Measurements from ENCODE around the gene INSR. TPM values are rescaled to one million over a fixed set of nuclear protein-coding genes. Genes with fewer than 3 reads are reported as not detected.

Gene INSR
- total RNA-seq, 1 experiment from 2014 or later: 2.5 TPM

DNA sequence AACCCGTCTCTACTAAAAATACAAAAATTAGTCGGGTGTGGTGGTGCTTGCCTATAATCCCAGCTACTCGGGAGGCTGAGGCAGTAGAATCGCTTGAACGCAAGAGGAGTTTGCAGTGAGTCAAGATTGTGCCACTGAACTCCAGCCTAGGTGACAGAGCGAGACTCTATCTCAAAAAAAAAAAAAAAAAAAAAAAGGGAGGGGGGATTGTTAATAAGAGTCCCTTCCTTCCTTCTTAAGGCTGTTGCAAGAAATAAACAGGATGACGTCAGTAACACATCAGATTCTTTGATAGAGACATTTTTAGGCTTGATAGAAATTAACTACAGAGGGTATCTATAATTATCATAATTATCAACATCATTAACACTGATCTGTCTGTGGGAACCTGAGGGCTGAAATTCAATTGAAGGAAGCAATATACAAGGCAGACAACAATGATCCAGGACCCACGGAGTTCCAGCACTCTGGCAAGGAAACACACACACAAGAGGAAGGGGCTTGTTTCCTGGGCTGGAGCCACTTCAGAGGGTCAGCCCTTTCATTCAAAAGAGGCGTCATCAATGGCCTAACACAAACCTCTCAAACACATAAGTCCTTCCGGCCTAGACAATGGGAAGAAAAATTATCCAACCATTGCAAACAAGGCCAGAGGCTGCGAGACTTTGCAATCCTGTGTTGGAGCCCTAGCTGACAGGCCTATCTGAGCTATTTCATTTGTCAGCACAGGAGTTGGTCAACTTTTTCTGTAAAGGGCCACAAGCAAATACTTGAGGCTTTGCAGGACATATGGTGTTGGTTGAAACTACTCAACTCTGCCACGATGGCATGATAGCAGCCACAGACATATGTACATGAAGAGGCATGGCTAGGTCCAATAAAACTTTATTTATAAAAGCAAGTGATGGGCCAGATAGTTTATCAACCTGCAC, 105.2 kb downstream of the INSR start:
- no TSS peak for BruUV-seq (replicated peaks)
- no peaks in the 10 kb centered on the region for H3K27me3 ChIP-seq (ENCODE audit: control insufficient read depth, insufficient read depth, low read length)
- intact Hi-C loops (cut with micrococcal nuclease; ENCODE audit: unreplicated experiment) (no loop called here), in situ Hi-C loops (cut with HindIII; ENCODE audit: low pct_unique_long_range_greater_than_20kb, low sequenced_read_pairs) (no loop called here)
- no peaks in the 10 kb centered on the region for H3K36me3 ChIP-seq (ENCODE audit: control insufficient read depth, insufficient read depth, low read length)
- ATAC-seq (no peak), DNase-seq (ENCODE audit: low read depth, low spot score) (no peak)
- CTCF ChIA-PET: no interaction called here
- POLR2A ChIA-PET: no interaction called here
- H3K27ac ChIP-seq (ENCODE audit: low read length): no peak overlapping the region
- no peak overlapping the region for H3K4me3 ChIP-seq (ENCODE audit: low read depth in 2 of 2, low read length in 2 of 2)
- TF ChIP-seq POLR2AphosphoS5 (IDR thresholded peaks at IDR 0.05; ENCODE audit: low read depth, low read length) (no peak), SIN3A (IDR thresholded peaks at IDR 0.05; ENCODE audit: borderline replicate concordance, insufficient read depth, low read depth, low read length) (no peak), TCF7L2 (IDR thresholded peaks at IDR 0.05; ENCODE audit: low read depth, low read length) (no peak)
- TF ChIP-seq, protein P1, sequence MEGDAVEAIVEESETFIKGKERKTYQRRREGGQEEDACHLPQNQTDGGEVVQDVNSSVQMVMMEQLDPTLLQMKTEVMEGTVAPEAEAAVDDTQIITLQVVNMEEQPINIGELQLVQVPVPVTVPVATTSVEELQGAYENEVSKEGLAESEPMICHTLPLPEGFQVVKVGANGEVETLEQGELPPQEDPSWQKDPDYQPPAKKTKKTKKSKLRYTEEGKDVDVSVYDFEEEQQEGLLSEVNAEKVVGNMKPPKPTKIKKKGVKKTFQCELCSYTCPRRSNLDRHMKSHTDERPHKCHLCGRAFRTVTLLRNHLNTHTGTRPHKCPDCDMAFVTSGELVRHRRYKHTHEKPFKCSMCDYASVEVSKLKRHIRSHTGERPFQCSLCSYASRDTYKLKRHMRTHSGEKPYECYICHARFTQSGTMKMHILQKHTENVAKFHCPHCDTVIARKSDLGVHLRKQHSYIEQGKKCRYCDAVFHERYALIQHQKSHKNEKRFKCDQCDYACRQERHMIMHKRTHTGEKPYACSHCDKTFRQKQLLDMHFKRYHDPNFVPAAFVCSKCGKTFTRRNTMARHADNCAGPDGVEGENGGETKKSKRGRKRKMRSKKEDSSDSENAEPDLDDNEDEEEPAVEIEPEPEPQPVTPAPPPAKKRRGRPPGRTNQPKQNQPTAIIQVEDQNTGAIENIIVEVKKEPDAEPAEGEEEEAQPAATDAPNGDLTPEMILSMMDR (IDR thresholded peaks at IDR 0.05): no peak
- TF ChIP-seq, protein P2, sequence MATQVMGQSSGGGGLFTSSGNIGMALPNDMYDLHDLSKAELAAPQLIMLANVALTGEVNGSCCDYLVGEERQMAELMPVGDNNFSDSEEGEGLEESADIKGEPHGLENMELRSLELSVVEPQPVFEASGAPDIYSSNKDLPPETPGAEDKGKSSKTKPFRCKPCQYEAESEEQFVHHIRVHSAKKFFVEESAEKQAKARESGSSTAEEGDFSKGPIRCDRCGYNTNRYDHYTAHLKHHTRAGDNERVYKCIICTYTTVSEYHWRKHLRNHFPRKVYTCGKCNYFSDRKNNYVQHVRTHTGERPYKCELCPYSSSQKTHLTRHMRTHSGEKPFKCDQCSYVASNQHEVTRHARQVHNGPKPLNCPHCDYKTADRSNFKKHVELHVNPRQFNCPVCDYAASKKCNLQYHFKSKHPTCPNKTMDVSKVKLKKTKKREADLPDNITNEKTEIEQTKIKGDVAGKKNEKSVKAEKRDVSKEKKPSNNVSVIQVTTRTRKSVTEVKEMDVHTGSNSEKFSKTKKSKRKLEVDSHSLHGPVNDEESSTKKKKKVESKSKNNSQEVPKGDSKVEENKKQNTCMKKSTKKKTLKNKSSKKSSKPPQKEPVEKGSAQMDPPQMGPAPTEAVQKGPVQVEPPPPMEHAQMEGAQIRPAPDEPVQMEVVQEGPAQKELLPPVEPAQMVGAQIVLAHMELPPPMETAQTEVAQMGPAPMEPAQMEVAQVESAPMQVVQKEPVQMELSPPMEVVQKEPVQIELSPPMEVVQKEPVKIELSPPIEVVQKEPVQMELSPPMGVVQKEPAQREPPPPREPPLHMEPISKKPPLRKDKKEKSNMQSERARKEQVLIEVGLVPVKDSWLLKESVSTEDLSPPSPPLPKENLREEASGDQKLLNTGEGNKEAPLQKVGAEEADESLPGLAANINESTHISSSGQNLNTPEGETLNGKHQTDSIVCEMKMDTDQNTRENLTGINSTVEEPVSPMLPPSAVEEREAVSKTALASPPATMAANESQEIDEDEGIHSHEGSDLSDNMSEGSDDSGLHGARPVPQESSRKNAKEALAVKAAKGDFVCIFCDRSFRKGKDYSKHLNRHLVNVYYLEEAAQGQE (IDR thresholded peaks at IDR 0.05; ENCODE audit: insufficient read depth in 1 of 2, low read depth in 2 of 2, low read length in 1 of 2): no peak
- no peaks in the 10 kb centered on the region for H3K4me1 ChIP-seq (ENCODE audit: control insufficient read depth, insufficient read depth, low read length)
- H3K9me3 ChIP-seq (ENCODE audit: control insufficient read depth, insufficient read depth, low read depth, low read length): no peaks in the 10 kb centered on the region

DNA sequence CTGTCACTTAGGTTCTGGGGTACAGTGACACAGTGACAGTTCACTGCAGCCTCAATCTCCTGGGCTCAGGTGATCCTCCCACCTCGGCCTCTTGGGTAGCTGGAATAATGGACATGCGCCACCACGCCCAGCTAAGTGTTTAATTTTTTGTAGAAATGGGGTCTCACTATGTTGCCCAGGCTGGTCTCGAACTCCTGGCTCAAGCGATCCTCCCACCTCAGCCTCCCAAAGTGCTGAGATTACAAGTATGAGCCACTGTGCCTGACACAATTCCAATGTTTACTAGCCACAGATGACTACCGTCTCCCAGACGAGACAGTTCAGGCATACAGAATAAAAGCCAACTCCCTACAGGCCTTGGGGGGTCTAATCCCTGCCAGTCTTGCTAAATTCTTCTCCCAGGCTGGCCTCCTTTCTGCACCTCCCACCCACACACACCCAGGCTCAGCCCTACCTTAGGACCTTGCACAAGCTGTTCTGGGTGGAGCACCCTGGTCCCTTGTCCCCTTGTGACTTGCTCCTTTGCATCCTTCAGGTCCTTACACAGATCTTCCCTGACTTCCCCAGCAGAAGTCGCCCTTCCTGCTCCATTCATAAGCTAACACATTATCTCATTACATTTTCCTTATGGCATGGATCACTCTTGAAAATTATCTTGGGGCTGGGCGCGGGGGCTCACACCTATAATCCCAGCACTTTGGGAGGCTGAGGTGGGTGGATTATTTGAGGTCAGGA, 106.4 kb downstream of the INSR start:
- in situ Hi-C loops (cut with HindIII; ENCODE audit: low pct_unique_long_range_greater_than_20kb, low sequenced_read_pairs) (no loop called here), intact Hi-C loops (cut with micrococcal nuclease; ENCODE audit: unreplicated experiment) (no loop called here)
- CTCF ChIA-PET: no interaction called here
- Histone ChIP-seq H3K4me3 (ENCODE audit: low read depth in 2 of 2, low read length in 2 of 2) (no peak overlapping the region), H3K27ac (ENCODE audit: low read length) (no peak overlapping the region), H3K9me3 (ENCODE audit: control insufficient read depth, insufficient read depth, low read depth, low read length) (no peaks in the 10 kb centered on the region), H3K36me3 (ENCODE audit: control insufficient read depth, insufficient read depth, low read length) (no peaks in the 10 kb centered on the region), H3K4me1 (ENCODE audit: control insufficient read depth, insufficient read depth, low read length) (no peaks in the 10 kb centered on the region), H3K27me3 (ENCODE audit: control insufficient read depth, insufficient read depth, low read length) (no peaks in the 10 kb centered on the region)
- DNase-seq (ENCODE audit: low read depth, low spot score) (no peak), ATAC-seq (no peak)
- no TSS peak for BruUV-seq (replicated peaks)
- POLR2A ChIA-PET: no interaction called here
- TF ChIP-seq, protein P2 (IDR thresholded peaks at IDR 0.05; ENCODE audit: insufficient read depth in 1 of 2, low read depth in 2 of 2, low read length in 1 of 2): no peak

All from Panc1 (cell line).